HepG2 (cell line): ENCODE measurements around the gene PCSK5. TPM values are rescaled to one million over a fixed set of nuclear protein-coding genes. Genes with fewer than 3 reads are reported as not detected.

Source experiments
- ATAC-seq: fragments of 200-7000 bp; cut with Tn5 transposase; 3 replicates; pipeline ENCODE4 v1.9.1; 2020; ENCODE audit warnings: mild to moderate bottlenecking, moderate library complexity
- BruUV-seq: library from RNA; stranded (reverse); fragments of 400-500 nt; replicated peaks from 2 replicates; lab custom pipeline; 2021; lab: Mats Ljungman, UMichigan
- CTCF ChIA-PET: fragments of 300-600 bp; formaldehyde crosslinking; extraction: SDS; loops from one replicate; lab custom pipeline; 2021; ENCODE audit warnings: low total read pairs, inconsistent platforms, low intra/inter-chr PET ratio; lab: Yijun Ruan, JAX
- POLR2A ChIA-PET: fragments of 350-600 bp; sonication (Branson Sonifier 250); formaldehyde crosslinking; loops from one replicate; lab custom pipeline; 2020; ENCODE audit warnings: antibody characterized with exemption, inconsistent platforms; lab: Yijun Ruan, JAX
- DNase-seq: peaks from one replicate; pipeline ENCODE4 v3.0.0-alpha.2; 2015; ENCODE audit warnings: low spot score
- FAIRE-seq: peaks from 3 replicates; lab custom pipeline; 2011; peaks lifted over from hg19 to GRCh38; lab: Jason Lieb, UNC
- H2AFZ ChIP-seq: one replicate; pipeline ENCODE4 v1.6.1; 2011; ENCODE audit warnings: low read length, inconsistent platforms
- H3K27ac ChIP-seq: fragments of 300-600 bp; 3 replicates; pipeline ENCODE4 v1.8.0; 2011; ENCODE audit warnings: mixed run types, mild to moderate bottlenecking, mixed read lengths, low read length, inconsistent platforms; ENCODE audit not compliant: insufficient read depth; ENCODE audit errors: extremely low read length
- H3K27me3 ChIP-seq, 2 experiments: fragments of 200-600 bp in 1 of 2; 2 replicates in 1 of 2; 3 replicates in 1 of 2; pipeline versions ENCODE4 v1.6.0 to v1.8.0; 2011; ENCODE audit warnings: low read length in 2 of 2, mild to moderate bottlenecking in 2 of 2, moderate library complexity in 2 of 2, inconsistent platforms in 1 of 2; ENCODE audit not compliant: insufficient read depth in 2 of 2, control insufficient read depth in 1 of 2
- H3K36me3 ChIP-seq, 2 experiments: fragments of 200-600 bp in 1 of 2; replicated peaks in 1 of 2; 2 replicates in 1 of 2; 3 replicates in 1 of 2; pipeline versions ENCODE4 v1.5.1 to v1.8.0; 2011; ENCODE audit warnings: low read length in 2 of 2, inconsistent platforms in 1 of 2; ENCODE audit not compliant: insufficient read depth in 2 of 2, control insufficient read depth in 1 of 2
- H3K4me1 ChIP-seq: 2 replicates; pipeline ENCODE4 v1.5.1; 2012; ENCODE audit warnings: low read length, inconsistent platforms; ENCODE audit not compliant: insufficient read depth
- H3K4me2 ChIP-seq: 2 replicates; pipeline ENCODE4 v1.6.0; 2011; ENCODE audit warnings: low read depth, low read length, inconsistent platforms
- H3K4me3 ChIP-seq, 3 experiments: fragments of 200-600 bp in 1 of 3; sonication (generic), shearing (Covaris generic) in 1 of 3; replicated peaks in 1 of 3; 2 replicates each; pipeline ENCODE4 v1.5.1; 2011 to 2016; ENCODE audit warnings: low read length in 3 of 3, inconsistent platforms in 2 of 3, low read depth in 2 of 3, mild to moderate bottlenecking in 2 of 3, control low read depth in 1 of 3, mixed read lengths in 1 of 3; ENCODE audit not compliant: insufficient read depth in 1 of 3
- H3K79me2 ChIP-seq: one replicate; pipeline ENCODE4 v1.6.1; 2011; ENCODE audit warnings: low read length, inconsistent platforms; ENCODE audit not compliant: insufficient read depth
- H3K9ac ChIP-seq: 2 replicates; pipeline ENCODE4 v1.6.0; 2011; ENCODE audit warnings: mild to moderate bottlenecking, low read depth, low read length, inconsistent platforms; ENCODE audit not compliant: insufficient read depth
- H3K9me3 ChIP-seq: 2 replicates; pipeline ENCODE4 v1.5.1; 2012; ENCODE audit warnings: mild to moderate bottlenecking, low read length
- H4K20me1 ChIP-seq: 2 replicates; pipeline ENCODE4 v1.6.0; 2011; ENCODE audit warnings: inconsistent platforms, mild to moderate bottlenecking, low read length, moderate library complexity; ENCODE audit not compliant: insufficient read depth
- ADNP ChIP-seq: sonication (generic); formaldehyde crosslinking; IDR thresholded peaks from 2 replicates; pipeline ENCODE4 v1.4.0; 2020; ENCODE audit warnings: missing genetic modification reagents
- ARID2 ChIP-seq: sonication (generic); formaldehyde crosslinking; IDR thresholded peaks from 2 replicates; pipeline ENCODE4 v1.8.1; 2022; ENCODE audit warnings: mild to moderate bottlenecking, missing genetic modification reagents, borderline replicate concordance
- CREM ChIP-seq, 2 experiments: sonication (generic) in 1 of 2; formaldehyde crosslinking in 1 of 2; IDR thresholded peaks; 2 replicates each; pipeline versions ENCODE4 v1.4.0 to v1.6.1; 2016 to 2020; ENCODE audit warnings: antibody characterized with exemption in 1 of 2, mild to moderate bottlenecking in 1 of 2, missing genetic modification reagents in 1 of 2
- FOXC1 ChIP-seq: sonication (generic); formaldehyde crosslinking; IDR thresholded peaks from 2 replicates; pipeline ENCODE4 v1.8.0; 2022; ENCODE audit warnings: mild to moderate bottlenecking, missing genetic modification reagents, borderline replicate concordance
- GATA4 ChIP-seq: sonication (generic); IDR thresholded peaks from 2 replicates; pipeline ENCODE4 v1.6.1; 2016; ENCODE audit warnings: antibody characterized with exemption, low read depth, borderline replicate concordance
- KDM1A ChIP-seq: IDR thresholded peaks from 2 replicates; pipeline ENCODE4 v1.6.1; 2016; ENCODE audit warnings: missing compliant biosample characterization
- MIER2 ChIP-seq: IDR thresholded peaks from 2 replicates; pipeline ENCODE4 v1.6.1; 2016; ENCODE audit warnings: missing biosample characterization, missing genetic modification reagents
- MTA1 ChIP-seq: sonication (generic); formaldehyde crosslinking; IDR thresholded peaks from 2 replicates; pipeline ENCODE4 v1.4.0; 2020; ENCODE audit warnings: missing genetic modification reagents, mild to moderate bottlenecking, borderline replicate concordance
- MYPOP ChIP-seq: sonication (generic); formaldehyde crosslinking; IDR thresholded peaks from 2 replicates; pipeline ENCODE4 v1.8.1; 2023; ENCODE audit warnings: mild to moderate bottlenecking, moderate library complexity, missing genetic modification reagents
- PTBP1 ChIP-seq: fragments of 200-400 bp; formaldehyde crosslinking; IDR thresholded peaks from 2 replicates; pipeline ENCODE4 v1.6.1; 2018; ENCODE audit warnings: low read length, low read depth; ENCODE audit not compliant: poor library complexity, severe bottlenecking
- RXRB ChIP-seq: IDR thresholded peaks from 2 replicates; pipeline ENCODE4 v1.6.1; 2016; ENCODE audit warnings: borderline replicate concordance, missing genetic modification reagents, missing compliant biosample characterization
- UBTF ChIP-seq: sonication (generic); formaldehyde crosslinking; IDR thresholded peaks from 2 replicates; pipeline ENCODE4 v1.4.0; 2020; ENCODE audit warnings: mild to moderate bottlenecking, missing genetic modification reagents
- ZBTB8A ChIP-seq: sonication (generic); formaldehyde crosslinking; IDR thresholded peaks from 2 replicates; pipeline ENCODE4 v1.4.0; 2020; ENCODE audit warnings: mild to moderate bottlenecking, low read depth, missing genetic modification reagents, borderline replicate concordance
- ZEB1 ChIP-seq: IDR thresholded peaks from 2 replicates; pipeline ENCODE4 v1.6.1; 2012; ENCODE audit warnings: mild to moderate bottlenecking, low read depth, inconsistent platforms; ENCODE audit not compliant: insufficient replicate concordance
- ZGPAT ChIP-seq: IDR thresholded peaks from 2 replicates; pipeline ENCODE4 v1.6.1; 2016; ENCODE audit warnings: mild to moderate bottlenecking
- ZNF124 ChIP-seq: sonication (generic); formaldehyde crosslinking; IDR thresholded peaks from 2 replicates; pipeline ENCODE4 v1.4.0; 2020; ENCODE audit warnings: missing genetic modification reagents
- ZNF329 ChIP-seq: sonication (generic); formaldehyde crosslinking; IDR thresholded peaks from 2 replicates; pipeline ENCODE4 v1.9.0; 2021; ENCODE audit warnings: low read depth, mild to moderate bottlenecking, missing genetic modification reagents
- ZNF501 ChIP-seq: sonication (generic); formaldehyde crosslinking; IDR thresholded peaks from 2 replicates; pipeline ENCODE4 v1.5.1; 2020; ENCODE audit warnings: mild to moderate bottlenecking, moderate library complexity, missing genetic modification reagents
- ZNF547 ChIP-seq: sonication (generic); formaldehyde crosslinking; IDR thresholded peaks from 2 replicates; pipeline ENCODE4 v1.5.1; 2020; ENCODE audit warnings: mild to moderate bottlenecking, missing genetic modification reagents
- ZNF746 ChIP-seq: sonication (generic); formaldehyde crosslinking; IDR thresholded peaks from 2 replicates; pipeline ENCODE4 v1.8.0; 2022; ENCODE audit warnings: mild to moderate bottlenecking, missing genetic modification reagents
- WGBS: methylation state at CpG from one replicate; pipeline ENCODE4 v1.1.6; 2017; ENCODE audit warnings: low lambda C conversion rate; 5-methylcytosine and 5-hydroxymethylcytosine counted together
- in situ Hi-C: cut with HindIII; loops from 2 replicates; pipeline ENCODE4 v1.10.0; 2017; ENCODE audit warnings: low pct_unique_long_range_greater_than_20kb; ENCODE audit not compliant: extremely low pct_ligation_motif_present
- intact Hi-C: fragments of 100-400 bp; cut with micrococcal nuclease; formaldehyde crosslinking; loops from one replicate; pipeline ENCODE4 v1.10.0; 2022; ENCODE audit not compliant: unreplicated experiment
- polyA plus RNA-seq, 8 experiments: library from polyadenylated mRNA; depleted of rRNA in 3 of 8; stranded (reverse) in 7 of 8; unstranded in 1 of 8; fragments of >200 nt; fragmentation: Illumina TruSeq in 4 of 8; extraction: Trizol in 4 of 8; gene quantifications; 2 replicates each; pipeline versions ENCODE4 v1.2.1 to v1.2.3, GENCODE V29; 2011 to 2016; ENCODE audit warnings: low read depth in 4 of 8, missing spikeins in 1 of 8, mixed read lengths in 1 of 8; ENCODE audit not compliant: insufficient read depth in 1 of 8
- total RNA-seq, 5 experiments: library from RNA; depleted of rRNA; stranded (reverse); fragments of >200 nt; fragmentation: Illumina TruSeq; extraction: Trizol; gene quantifications; 2 replicates each; pipeline ENCODE4 v1.2.3, GENCODE V29; 2016; ENCODE audit warnings: low read depth in 1 of 5

Gene PCSK5
- total and polyA plus RNA-seq, 2 of the 13 experiments (the other 11 are each of a cell fraction or from before 2014, with no cell fraction given), result 0.55 to 0.66 TPM

GRCh38 chr9:76020652-76021051 lies 130.2 kb downstream of the PCSK5 start:
- H3K36me3 ChIP-seq, result no peaks in the 10 kb centered on the region
- H3K79me2 ChIP-seq, result no peaks in the 10 kb centered on the region
- no peak overlapping the region for H3K4me3 ChIP-seq
- DNase-seq, result no peak
- intact Hi-C loops, result no loop called here
- POLR2A ChIA-PET, result no interaction called here
- CTCF ChIA-PET, result no interaction called here
- no peak overlapping the region for H3K27ac ChIP-seq
- H4K20me1 ChIP-seq, result no peaks in the 10 kb centered on the region
- peaks cover 19% of the 10 kb centered on the region for H3K4me1 ChIP-seq
- no TSS peak for BruUV-seq
- no peak for FAIRE-seq
- no peak overlapping the region for H3K4me2 ChIP-seq
- TF ChIP-seq CREM (IDR thresholded peaks at IDR 0.05) (no peak), CREM (CRISPR knock-in tag; IDR thresholded peaks at IDR 0.05) (no peak), ZNF124 (no peak), FOXC1 (CRISPR knock-in tag) (no peak), KDM1A (CRISPR knock-in tag) (no peak), UBTF (CRISPR knock-in tag) (no peak), ZNF746 (CRISPR knock-in tag) (no peak), MTA1 (no peak), ZNF501 (CRISPR knock-in tag) (no peak), MIER2 (CRISPR knock-in tag) (no peak), ZNF329 (CRISPR knock-in tag) (no peak), ADNP (CRISPR knock-in tag) (no peak), GATA4 (no peak), ZEB1 (no peak), MYPOP (CRISPR knock-in tag) (no peak), ZGPAT (CRISPR knock-in tag) (no peak), ZBTB8A (CRISPR knock-in tag) (no peak), PTBP1 (no peak), RXRB (CRISPR knock-in tag) (no peak), ARID2 (no peak), ZNF547 (CRISPR knock-in tag) (no peak)
- TF ChIP-seq, all 625 proteins: peak for 0
- in situ Hi-C loops, result no loop called here
- 72% methylated on average over 10 of the region's 10 CpGs for WGBS
- H3K9me3 ChIP-seq, result no peaks in the 10 kb centered on the region
- H2AFZ ChIP-seq, result no peak overlapping the region
- H3K27me3 ChIP-seq, result no peaks in the 10 kb centered on the region
- ATAC-seq, result no peak
- no peak overlapping the region for H3K9ac ChIP-seq
